GM19099 (cell line): ENCODE measurements around the gene TNFRSF18.

Experiments used
- POLR2A ChIP-seq: IDR thresholded peaks from 3 replicates; pipeline ENCODE4 v1.6.1; 2011; ENCODE audit warnings: low read depth; ENCODE audit not compliant: insufficient read length; ENCODE audit errors: extremely low read depth

Gene TNFRSF18

GRCh38 chr1:1211541-1212441 lies 5.4 kb upstream of the TNFRSF18 start:
- no peak for TF ChIP-seq POLR2A

- TF ChIP-seq POLR2A: no peak
Observed at GRCh38 chr1:1210726-1211540, 4.5 kb upstream of the TNFRSF18 start.

GRCh38 chr1:1208713-1209433 lies 2.5 kb upstream of the TNFRSF18 start:
- TF ChIP-seq POLR2A: no peak

- TF ChIP-seq POLR2A: no peak
Observed at GRCh38 chr1:1207571-1207892, 1.1 kb upstream of the TNFRSF18 start.

GRCh38 chr1:1206966-1207531 lies 657 bp upstream of the TNFRSF18 start:
- TF ChIP-seq POLR2A: no peak

- no peak for TF ChIP-seq POLR2A
Observed at GRCh38 chr1:1205769-1206375, 520 bp downstream of the TNFRSF18 start.

- no peak for TF ChIP-seq POLR2A
Observed at GRCh38 chr1:1204998-1205768, 1.2 kb downstream of the TNFRSF18 start.

GRCh38 chr1:1204425-1204920 lies 1.9 kb downstream of the TNFRSF18 start:
- no peak for TF ChIP-seq POLR2A

- no peak for TF ChIP-seq POLR2A
Observed at GRCh38 chr1:1203561-1204424, 2.6 kb downstream of the TNFRSF18 start.

GRCh38 chr1:1202831-1203560 lies 3.4 kb downstream of the TNFRSF18 start:
- no peak for TF ChIP-seq POLR2A

GRCh38 chr1:1200876-1201810 lies 5.2 kb downstream of the TNFRSF18 start:
- TF ChIP-seq POLR2A: no peak
